ENCODE data around the gene SEC61B.

DNA sequence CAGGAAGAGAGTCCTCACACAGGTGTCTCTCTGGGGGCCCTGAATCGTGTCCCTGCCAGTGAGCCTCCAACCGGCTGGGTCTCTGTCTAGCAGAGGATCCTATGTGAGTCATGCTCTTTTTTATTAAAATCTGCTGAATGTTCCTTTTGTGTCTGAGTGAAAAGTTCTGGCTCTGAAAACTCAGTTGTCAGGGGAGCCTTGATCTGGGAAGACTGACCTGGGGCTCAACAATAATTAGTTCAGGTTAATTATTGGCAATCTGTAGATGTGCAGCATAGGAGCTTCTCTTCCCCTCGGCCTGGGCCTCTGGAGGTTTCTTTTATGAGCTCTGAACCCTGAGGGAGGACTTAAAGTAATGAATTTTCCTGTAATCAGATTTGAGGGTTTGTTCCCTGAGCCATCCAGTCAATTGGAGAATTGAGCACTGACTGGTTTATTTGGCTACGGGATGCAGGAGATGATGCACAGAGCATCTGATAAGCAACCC is 45.5 kb upstream of the SEC61B start:
- TF ChIP-seq, protein P1, sequence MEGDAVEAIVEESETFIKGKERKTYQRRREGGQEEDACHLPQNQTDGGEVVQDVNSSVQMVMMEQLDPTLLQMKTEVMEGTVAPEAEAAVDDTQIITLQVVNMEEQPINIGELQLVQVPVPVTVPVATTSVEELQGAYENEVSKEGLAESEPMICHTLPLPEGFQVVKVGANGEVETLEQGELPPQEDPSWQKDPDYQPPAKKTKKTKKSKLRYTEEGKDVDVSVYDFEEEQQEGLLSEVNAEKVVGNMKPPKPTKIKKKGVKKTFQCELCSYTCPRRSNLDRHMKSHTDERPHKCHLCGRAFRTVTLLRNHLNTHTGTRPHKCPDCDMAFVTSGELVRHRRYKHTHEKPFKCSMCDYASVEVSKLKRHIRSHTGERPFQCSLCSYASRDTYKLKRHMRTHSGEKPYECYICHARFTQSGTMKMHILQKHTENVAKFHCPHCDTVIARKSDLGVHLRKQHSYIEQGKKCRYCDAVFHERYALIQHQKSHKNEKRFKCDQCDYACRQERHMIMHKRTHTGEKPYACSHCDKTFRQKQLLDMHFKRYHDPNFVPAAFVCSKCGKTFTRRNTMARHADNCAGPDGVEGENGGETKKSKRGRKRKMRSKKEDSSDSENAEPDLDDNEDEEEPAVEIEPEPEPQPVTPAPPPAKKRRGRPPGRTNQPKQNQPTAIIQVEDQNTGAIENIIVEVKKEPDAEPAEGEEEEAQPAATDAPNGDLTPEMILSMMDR (IDR thresholded peaks at IDR 0.05), result no peak
- TF ChIP-seq POLR2AphosphoS5 (IDR thresholded peaks at IDR 0.05), result no peak
